ENCODE data around the gene LGALSL.

Gene LGALSL

DNA sequence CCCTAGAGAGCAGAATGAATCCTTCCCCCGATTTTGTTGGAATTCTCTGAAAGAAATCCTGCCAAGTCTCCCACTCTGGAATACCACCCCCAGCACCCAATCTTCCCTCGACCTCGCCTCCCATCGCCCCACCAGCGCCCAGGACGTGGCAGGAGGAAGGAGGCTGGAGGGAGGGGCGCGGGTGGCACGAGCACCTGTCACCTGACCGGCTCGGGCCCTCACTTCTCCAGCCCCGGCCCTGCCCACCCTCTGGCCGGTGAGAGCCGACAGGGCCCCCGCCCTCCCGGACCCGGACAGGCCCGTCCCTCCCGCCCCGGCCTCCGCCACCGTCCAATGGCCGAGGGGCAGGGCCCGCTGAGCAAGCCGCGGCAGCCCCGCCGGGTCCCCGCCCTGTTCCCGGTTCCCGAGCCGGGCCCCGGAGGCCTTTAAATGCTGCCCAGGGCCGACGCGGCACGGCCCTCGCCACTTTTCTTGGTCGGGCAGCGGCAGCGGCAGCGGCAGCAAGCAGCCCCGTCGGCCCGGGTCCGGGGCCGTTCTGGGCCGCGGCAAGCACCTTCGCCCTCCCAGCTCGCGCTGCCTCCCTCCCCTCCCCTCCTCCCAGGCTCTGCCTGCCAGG is at the start of gene LGALSL:
LGALSL (plus strand) TSS at position 393 of the 616 bp plus-strand sequence. CDS start 384 bp downstream, outside the sequence.
- DNase-seq = no peak

- no peak for DNase-seq
Measured at GRCh38 chr2:64404743-64405142, 49.2 kb upstream of the LGALSL start.

DNA sequence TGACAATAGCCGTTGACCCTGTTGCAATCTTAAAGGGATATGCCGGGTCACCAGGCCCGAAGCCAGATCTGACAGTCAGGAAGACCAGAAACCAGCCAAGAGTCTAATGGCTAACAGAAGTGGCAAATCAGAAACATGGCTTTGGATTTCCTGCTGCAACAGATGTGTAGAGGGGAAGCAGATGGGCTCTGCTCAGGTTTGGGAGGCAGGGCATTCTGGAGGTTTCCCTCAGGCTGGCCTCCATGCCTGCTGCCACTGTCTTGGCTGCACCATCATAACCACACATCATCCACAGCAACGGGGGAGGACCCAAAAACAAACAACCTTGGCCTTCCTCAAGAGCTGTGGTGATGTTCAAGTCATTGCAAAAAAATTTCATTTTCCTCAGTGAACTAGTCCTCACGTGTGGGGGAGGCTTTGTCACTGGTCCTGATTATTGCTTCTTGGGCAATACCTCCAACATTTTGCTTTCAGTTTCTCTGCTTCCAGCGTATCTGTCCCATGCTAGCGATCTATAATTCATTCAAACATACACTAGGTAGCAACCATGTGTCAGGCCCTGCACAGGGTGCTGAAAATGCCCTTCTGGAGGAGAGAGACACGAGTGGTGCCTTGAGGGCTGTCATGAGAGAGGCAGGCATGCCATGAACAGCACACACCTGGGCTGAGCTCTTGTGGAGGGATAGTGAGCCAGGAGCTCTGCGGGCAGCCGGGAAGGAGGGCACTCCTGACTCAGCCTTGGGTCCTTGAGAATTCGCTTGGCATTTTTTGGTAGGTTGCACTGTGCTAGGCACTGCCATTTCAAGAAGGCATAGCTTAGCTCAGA is 48.2 kb upstream of the LGALSL start:
- DNase-seq = no peak

GRCh38 chr2:64406407-64406774 is 47.6 kb upstream of the LGALSL start:
- no peak for DNase-seq

GRCh38 chr2:64408031-64408430 is 45.9 kb upstream of the LGALSL start:
- no peak for DNase-seq

DNA sequence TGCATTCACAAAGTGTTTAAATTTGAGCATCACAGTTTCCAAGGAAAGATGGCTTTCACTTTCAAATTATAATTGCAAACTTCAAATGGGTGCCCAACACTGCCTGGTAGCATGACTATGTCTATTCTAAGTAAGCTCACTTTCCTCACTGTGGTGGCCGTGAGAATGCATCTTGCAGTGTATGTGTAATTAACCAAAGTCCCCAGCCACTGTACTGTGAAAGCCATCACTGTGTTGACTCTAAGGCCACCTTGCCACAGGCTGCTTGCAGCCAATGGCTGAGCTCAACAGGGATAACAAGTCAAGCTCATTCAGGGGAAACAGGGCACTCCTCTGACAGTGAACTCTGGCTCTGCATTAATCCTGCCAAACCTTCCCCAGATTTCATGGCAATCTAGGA is 43.3 kb upstream of the LGALSL start:
- DNase-seq = no peak

DNA sequence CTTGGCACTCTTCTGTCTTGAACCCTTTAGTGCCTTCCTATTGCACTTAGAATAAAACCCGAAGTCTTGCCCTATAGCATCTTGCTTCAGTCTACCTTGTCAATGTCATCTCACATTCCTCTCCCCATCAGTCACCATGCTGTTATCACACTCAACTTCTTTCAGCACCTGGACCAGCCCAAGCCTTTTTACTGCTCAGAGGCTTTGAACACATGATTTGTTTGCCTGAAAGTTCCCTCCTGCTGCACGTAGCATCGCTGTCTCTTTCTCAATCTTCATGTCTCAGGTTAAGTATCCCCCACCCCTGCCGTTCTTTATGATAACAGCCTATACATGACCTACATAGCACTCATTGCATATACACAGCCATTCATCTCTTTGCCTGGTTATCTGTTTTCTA is 41.3 kb upstream of the LGALSL start:
- DNase-seq = no peak

GRCh38 chr2:64414736-64415435 is 39.1 kb upstream of the LGALSL start:
- DNase-seq = no peak

GRCh38 chr2:64417624-64418023 is 36.3 kb upstream of the LGALSL start:
- DNase-seq = no peak

- no peak for DNase-seq
Measured at GRCh38 chr2:64419596-64420165, 34.3 kb upstream of the LGALSL start.

GRCh38 chr2:64420677-64421076 is 33.3 kb upstream of the LGALSL start:
- no peak for DNase-seq

DNA sequence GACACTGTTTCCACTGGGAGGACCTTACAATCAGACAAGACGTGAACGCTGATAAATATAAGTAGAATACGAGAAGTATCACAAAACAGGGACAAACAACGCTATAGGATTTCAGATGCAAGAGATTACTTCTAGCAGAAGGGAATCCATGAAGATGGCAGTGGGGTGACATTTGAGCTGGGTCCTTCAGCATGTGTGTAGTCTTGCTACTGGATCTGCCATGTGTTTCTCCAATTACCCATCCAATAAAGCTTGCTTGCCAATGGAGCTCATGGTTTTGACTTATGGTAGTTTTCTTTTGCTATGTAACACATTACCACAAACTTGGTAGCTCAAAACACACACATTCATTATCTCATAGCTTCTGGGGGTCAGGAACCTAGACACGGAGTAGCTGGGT is 32.8 kb upstream of the LGALSL start:
- DNase-seq = no peak

DNA sequence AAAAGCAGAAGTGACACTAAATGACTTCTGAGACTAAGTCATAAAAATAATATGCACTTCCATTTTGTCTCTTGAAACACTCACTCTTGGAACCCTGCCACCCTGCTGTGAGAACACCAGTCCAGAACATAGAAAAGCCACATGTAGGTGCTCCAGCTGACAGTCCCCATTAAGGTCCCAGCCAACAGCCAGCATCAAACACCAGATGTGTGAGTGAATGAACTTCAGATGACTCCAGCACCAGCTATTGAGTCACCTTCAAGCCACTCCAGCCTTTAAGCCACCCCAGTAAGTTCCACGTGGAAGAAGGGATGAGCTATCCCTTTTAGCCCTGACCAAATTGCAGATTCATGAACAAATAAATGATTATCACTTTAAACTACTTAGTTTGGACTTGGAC is 31.5 kb upstream of the LGALSL start:
- no peak for DNase-seq

DNA sequence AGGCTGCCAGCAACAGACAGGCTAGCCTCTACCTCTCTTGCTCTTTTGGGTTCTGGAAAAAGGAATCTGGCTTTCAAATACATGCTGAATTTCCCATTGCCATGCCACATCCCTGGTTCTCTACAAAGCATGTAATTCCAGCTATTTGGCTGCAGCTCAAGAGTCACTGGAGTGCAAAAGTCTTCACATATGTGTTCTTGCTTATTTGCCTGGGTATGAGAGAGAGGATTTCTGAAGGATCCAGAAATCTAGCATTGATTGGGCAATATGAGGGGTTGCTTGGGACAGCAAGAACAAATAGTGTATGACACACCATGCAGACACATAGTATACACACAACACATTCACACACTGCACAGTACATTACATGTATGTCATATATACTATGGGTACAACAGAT is 30.7 kb upstream of the LGALSL start:
- no peak for DNase-seq

DNA sequence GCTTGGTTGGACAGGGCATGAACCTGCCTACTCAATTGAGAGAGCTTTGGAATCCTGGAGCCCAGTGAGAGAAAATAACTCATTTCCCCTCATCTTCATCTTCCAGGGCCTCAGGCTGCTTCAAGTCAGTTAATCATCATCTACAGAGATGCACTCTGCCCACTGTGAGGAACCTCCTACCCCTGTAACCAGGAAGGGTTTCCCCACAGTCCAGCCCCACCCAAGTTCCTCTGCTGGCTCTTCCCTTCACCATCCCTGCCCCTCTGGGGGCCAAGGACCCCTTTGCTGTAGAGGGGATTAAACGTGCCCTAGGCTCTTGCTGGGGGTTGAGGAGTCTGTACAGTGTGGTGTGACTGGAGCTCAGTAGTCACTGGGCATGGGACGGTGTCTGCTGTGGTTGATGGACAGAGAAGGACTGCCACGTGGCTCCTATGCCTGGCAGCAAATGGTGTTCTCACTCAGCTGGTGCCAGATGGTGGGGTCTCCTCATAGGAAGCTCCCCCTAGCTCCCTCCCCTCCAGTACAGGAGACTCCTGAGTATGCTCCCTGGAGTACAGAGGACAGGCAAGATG is 29.5 kb upstream of the LGALSL start:
- no peak for DNase-seq

DNA sequence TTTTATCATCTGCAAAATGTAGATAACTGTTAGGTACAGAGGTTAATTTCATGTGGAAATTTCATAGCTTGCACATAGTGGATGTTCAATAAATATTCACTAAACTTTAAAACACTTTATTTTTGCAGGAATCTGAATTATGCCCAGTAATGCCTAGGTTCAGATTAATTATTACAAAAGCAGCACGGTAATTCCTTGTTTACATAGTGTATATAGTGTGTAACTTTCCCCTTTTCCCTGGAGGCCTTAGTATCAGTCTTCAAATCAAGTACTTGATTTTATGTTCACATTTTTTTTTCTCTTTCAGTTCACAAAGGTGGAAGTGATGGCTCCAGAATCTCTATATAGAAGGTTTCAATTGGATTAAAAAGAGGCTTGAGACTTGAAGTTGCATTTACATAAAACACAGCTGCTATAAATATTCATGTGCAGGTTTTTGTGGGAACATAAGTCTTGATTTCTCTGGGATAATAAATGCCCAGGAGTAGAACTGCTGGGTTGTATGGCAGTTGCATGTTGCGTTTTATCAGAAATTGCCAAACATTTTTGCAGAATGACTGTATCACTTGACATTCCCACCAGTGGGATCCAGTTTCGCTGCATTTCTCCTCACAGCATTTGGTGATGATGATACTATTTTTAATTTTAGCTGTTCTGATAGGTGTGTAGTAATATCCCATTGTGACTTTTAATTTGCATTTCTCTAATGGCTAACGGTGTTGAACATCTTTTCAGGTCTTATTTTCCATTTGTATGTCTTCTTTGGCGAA is 27.6 kb upstream of the LGALSL start:
- DNase-seq = no peak

DNA sequence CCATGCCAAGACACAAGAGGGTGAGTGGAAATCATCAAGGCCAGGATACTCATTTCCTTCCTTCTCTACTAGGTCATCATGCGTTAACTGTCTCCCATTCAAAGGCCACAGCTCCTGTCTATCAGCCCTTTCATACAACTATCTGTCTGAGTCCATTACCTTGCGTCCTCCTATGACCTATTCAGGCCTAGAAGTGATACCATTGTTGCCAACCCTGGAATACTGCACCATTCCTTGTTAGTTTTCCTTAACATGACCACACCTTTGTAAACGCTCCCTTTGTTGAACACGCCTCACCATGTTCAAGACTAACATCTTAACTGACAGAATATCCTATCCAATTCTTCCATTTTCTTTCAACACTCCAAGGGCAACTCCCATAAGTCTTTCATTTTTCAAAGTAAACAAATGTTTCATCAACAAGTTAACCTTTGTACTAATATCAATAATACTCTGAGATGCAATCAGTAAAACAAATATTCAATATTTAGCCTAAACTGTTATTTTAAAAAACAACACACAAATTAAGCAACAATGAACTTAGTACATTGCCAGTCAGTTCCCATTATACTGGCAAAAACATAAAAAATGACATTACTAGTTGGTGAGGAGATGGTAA is 19.8 kb upstream of the LGALSL start:
- no peak for DNase-seq

GRCh38 chr2:64437883-64438282 is 16.1 kb upstream of the LGALSL start:
- DNase-seq = no peak

DNA sequence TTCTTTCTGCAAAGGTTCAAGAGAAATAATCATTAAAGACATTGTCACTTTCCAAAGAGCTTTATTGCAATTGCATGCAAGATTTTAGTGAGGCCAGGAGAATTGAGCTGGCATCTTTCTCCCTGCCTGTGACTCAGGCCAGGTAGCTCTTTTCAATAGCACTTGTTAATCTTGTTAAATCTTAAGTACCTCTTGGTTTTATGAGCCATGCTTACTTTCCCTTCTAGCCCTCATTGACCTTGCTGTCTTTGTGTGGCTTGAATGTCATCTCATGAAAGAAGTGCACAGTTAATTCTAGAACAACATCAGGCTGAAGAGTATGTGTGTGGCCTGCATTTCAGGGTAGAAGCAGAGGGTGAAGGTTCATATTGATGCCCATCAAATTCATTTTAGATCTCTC is 14.8 kb upstream of the LGALSL start:
- no peak for DNase-seq

- DNase-seq = no peak
Measured at GRCh38 chr2:64440843-64441242, 13.1 kb upstream of the LGALSL start.

DNA sequence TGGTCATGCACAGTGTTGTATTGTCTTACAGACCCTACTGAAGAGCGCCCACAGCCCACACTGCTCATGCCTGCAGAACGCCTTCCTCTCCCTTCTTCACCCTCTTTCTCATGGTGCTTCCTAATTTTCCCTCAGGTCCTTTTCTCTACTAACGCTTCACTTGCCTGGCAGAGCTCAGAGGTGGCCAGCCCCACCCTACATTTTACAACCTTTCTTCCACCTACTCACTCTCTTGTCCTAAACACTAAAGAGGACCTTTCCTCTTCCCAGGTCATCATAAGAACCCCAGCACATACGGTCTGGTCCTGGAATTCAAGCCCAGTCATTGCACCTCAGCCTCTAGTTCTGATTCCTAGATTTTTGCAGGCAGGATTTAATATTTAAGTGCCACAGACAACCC is 11.7 kb upstream of the LGALSL start:
- DNase-seq = no peak

- DNase-seq = no peak
Measured at GRCh38 chr2:64442801-64443429, 11.0 kb upstream of the LGALSL start.
